ENCODE data around the gene HOXD8. TPM values are rescaled to one million over a fixed set of nuclear protein-coding genes. Genes with fewer than 3 reads are reported as not detected.

HOXD8 gene
- total and polyA plus RNA-seq, 9 of the 15 experiments (the other 6 are each of a cell fraction or from before 2014, with no cell fraction given): 0.04 to 0.15 TPM; not detected in 7

GRCh38 chr2:176142281-176142680, 12.8 kb downstream of the HOXD8 start:
- Histone ChIP-seq H3K9ac (ENCODE audit: insufficient read depth in 1 of 2, low read depth in 2 of 2, low read length in 2 of 2) (no peak overlapping the region), H2AFZ (ENCODE audit: low read depth, low read length) (no peak overlapping the region), H3K9me1 (ENCODE audit: control insufficient read depth, insufficient read depth, low read length) (no peaks in the 10 kb centered on the region), H3K79me2 (ENCODE audit: control insufficient read depth, insufficient read depth, low read length) (no peaks in the 10 kb centered on the region), H3K36me3 (ENCODE audit: control insufficient read depth, insufficient read depth, low read length) (no peaks in the 10 kb centered on the region), H3K4me2 (ENCODE audit: insufficient read depth, low read length) (no peak overlapping the region), H3K9me3 (replicated peaks; ENCODE audit: control insufficient read depth, insufficient read depth, low read depth, low read length) (no peaks in the 10 kb centered on the region; the same call in 1 of the 2 replicates), H3K4me1 (replicated peaks in 1 of 2; ENCODE audit: control insufficient read depth in 2 of 2, insufficient read depth in 2 of 2, low read length in 2 of 2) (peaks cover 0 to 9% of the 10 kb centered on the region in 2 experiments; a peak in 2 of 5 replicates), H4K20me1 (replicated peaks; ENCODE audit: control insufficient read depth, insufficient read depth, low read length) (no peaks in the 10 kb centered on the region; the same call in 1 of the 2 replicates), H3K27me3 (ENCODE audit: control insufficient read depth in 2 of 2, insufficient read depth in 2 of 2, low read length in 2 of 2) (peaks cover 25 to 35% of the 10 kb centered on the region in 2 experiments; a peak in 4 of 5 replicates), H3K27ac (ENCODE audit: extremely low read depth, low read depth, low read length) (no peak overlapping the region), H3K4me3 (no peak overlapping the region)
- whole genome bisulfite sequencing (ENCODE audit: insufficient coverage, low coverage, missing lambda C conversion rate): 0% methylated on average over 2 of the region's 2 CpGs
- ATAC-seq (no peak), DNase-seq (ENCODE audit: extremely low read depth in 1 of 4, low spot score in 3 of 4) (no peak), FAIRE-seq (no peak)
- intact Hi-C loops (cut with micrococcal nuclease) (loop anchor here (10.0 kb wide), 2 partner anchors 233 to 1613 kb away; no protein-coding TSS in a partner anchor), in situ Hi-C loops (cut with MboI) (loop anchor here (5.0 to 25.0 kb wide), 3 partner anchors 315 to 1620 kb away; no protein-coding TSS in a partner anchor)
- CTCF ChIA-PET (ENCODE audit: low intra/inter-chr PET ratio): interaction anchor here (0.7 kb wide), 1 partner anchor 1462 kb away, joined by 4 read pairs; no protein-coding TSS in a partner anchor
- TF ChIP-seq ATF1 (CRISPR knock-in tag; IDR thresholded peaks at IDR 0.05): no peak
- TF ChIP-seq ATF1 (tag; IDR thresholded peaks at IDR 0.05): no peak
- TF ChIP-seq RNF2 (IDR thresholded peaks at IDR 0.05): no peak
- no peak for TF ChIP-seq C11orf30 (IDR thresholded peaks at IDR 0.05; ENCODE audit: low read depth)
- TF ChIP-seq MEIS2 (IDR thresholded peaks at IDR 0.05; ENCODE audit: partially characterized antibody): no peak
- TF ChIP-seq KAT2B (IDR thresholded peaks at IDR 0.05; ENCODE audit: low read depth, low read length): no peak
- no peak for TF ChIP-seq ZNF75A (CRISPR knock-in tag; IDR thresholded peaks at IDR 0.05)
- no peak for TF ChIP-seq TEAD2 (tag; IDR thresholded peaks at IDR 0.05)
- TF ChIP-seq ZNF232 (CRISPR knock-in tag; IDR thresholded peaks at IDR 0.05): no peak
- no peak for TF ChIP-seq SIRT6 (IDR thresholded peaks at IDR 0.05; ENCODE audit: low read depth, low read length)
- TF ChIP-seq BRD9 (IDR thresholded peaks at IDR 0.05; ENCODE audit: low read depth, partially characterized antibody): no peak
- no TSS peak for BruUV-seq (replicated peaks)
- POLR2A ChIA-PET: interaction anchor here (0.5 kb wide), 1 partner anchor 33 kb away, joined by 5 read pairs; no protein-coding TSS in a partner anchor

Data from K562 (cell line).